GM12874 (cell line): ENCODE measurements around the gene KMT2D.

Source experiments
- TF ChIP-seq, protein P1 (sequence below): IDR thresholded peaks from 2 replicates; pipeline ENCODE4 v1.5.1; 2011; ENCODE audit warnings: low read depth, mild to moderate bottlenecking, control low read depth, low read length, moderate library complexity; ENCODE audit not compliant: insufficient read depth

The KMT2D gene

DNA sequence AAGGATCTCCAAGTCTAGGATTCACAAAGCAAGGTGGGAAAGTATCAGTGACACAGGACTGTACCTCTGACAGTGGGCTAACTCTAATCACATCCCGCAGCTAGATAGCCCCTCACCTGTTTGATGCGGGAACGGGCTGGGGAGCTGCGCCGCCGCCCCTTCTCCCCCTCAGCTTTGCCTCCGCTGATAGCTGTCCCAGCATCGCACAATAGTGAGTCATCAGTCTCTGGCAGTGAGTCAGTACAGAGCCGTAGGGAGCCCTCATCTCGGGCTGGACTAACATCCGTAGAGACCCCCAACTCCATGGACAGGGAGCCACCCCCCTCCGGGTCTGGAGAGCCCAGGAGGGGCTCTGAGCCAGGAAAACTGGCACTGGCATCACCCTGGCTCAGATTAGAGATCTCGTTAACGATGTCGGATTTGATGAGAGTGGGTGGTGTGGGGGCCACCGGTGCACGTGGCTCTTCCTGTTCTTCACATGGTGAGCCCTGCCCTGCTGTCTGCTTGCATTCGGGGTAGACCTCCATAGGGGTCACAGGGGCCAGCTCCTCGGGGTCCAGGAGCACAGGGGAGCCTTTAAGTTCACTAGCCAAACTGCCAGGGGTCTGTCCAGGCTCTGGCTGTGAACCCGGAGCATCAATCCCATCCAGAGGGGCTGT, 10.9 kb downstream of the KMT2D start:
- TF ChIP-seq, protein P1, sequence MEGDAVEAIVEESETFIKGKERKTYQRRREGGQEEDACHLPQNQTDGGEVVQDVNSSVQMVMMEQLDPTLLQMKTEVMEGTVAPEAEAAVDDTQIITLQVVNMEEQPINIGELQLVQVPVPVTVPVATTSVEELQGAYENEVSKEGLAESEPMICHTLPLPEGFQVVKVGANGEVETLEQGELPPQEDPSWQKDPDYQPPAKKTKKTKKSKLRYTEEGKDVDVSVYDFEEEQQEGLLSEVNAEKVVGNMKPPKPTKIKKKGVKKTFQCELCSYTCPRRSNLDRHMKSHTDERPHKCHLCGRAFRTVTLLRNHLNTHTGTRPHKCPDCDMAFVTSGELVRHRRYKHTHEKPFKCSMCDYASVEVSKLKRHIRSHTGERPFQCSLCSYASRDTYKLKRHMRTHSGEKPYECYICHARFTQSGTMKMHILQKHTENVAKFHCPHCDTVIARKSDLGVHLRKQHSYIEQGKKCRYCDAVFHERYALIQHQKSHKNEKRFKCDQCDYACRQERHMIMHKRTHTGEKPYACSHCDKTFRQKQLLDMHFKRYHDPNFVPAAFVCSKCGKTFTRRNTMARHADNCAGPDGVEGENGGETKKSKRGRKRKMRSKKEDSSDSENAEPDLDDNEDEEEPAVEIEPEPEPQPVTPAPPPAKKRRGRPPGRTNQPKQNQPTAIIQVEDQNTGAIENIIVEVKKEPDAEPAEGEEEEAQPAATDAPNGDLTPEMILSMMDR: no peak

DNA sequence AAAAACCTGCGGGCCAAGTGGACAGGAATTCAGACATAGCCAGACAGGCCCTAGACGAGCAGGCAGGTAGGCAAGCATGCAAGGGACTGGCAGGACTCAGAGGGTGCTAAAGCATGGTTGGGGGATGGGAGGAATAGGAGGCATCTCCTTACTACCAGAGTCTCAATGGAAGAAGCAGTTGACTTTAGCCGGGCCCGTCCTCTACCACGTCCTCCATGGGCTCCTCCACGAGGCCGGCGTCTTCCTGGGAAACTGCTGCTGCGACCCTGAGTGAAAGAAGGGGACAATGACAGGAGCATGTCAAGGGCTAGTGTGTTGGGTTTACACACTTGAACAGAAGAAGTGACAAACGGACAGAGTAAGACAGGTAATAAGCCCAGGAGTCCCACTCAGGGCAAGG, 11.6 kb downstream of the KMT2D start:
- TF ChIP-seq, protein P1: no peak

DNA sequence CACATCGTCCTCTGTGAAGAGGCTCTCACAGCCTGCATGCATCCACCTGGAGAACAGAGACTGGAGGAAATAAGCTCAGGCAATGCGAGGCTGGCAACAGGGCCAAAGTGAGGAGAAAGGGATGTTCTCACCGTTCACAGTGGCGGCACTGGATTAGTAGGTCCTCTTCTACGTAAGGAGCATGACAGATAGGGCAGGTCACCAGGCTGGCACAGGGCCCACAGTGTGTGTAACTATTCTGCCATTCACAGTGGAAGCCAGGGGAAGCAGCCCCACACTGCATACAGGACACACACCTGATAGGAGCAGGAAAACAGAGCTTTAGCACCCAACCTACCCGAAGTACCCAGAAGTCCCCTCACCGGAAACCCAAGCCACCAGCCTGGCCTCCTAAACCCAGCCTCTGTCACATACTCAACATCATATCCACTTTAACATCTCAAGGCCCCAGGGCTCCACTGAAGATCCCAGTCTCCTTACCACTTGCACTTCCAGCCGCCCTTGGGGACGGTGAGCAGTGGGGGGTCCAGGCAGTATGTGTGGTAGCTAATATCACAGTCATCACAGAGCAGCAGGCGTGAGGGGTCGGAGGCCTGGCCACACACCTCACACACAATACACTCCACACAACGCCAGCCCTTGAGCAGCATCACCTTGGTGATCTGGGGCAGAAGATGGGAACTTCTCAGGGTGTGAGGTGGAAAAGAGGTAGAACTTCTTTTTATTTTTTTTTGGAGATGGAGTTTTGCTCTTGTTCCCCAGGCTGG, 14.3 kb downstream of the KMT2D start:
- TF ChIP-seq, protein P1: no peak

DNA sequence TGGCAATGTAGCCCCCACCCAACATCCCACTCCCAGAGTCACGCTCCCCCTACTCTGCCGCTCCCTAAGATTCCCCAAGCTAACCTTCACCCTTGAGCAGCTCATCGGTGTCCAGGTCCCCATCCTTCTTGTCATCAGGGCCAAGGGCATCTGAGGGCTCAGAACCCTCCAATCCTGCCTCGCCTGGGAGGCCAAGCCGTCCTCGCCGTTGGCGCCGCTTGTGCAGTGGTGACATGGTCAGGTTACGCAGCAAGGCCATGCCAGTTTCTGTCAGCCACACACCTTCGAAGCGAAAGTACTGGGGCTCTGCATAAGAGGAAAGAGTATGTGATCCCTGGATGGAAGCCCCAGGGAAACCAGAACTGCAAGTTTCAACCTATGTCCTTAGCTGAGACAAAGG, 15.9 kb downstream of the KMT2D start:
- TF ChIP-seq, protein P1: no peak

DNA sequence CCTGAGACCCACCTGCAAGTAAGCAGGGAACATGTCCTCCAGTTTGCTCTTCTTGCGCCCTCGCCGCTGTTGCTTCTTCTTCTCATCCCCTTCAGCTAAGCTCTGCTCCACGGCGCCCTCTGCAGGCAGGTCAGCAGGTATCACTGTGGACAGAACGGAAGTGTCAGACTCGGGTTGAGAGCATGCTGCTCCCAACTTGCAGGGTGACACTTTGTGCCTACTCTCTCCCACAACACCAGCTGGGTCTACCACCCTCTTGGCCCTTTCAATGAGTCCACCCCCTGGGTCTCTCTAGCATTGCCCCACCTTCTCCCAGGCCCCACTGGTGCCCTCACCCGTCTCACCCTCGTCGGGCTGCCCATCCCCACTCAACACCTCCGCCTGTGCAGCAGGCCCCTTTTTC, 16.7 kb downstream of the KMT2D start:
- TF ChIP-seq, protein P1: peak; percentile 86

DNA sequence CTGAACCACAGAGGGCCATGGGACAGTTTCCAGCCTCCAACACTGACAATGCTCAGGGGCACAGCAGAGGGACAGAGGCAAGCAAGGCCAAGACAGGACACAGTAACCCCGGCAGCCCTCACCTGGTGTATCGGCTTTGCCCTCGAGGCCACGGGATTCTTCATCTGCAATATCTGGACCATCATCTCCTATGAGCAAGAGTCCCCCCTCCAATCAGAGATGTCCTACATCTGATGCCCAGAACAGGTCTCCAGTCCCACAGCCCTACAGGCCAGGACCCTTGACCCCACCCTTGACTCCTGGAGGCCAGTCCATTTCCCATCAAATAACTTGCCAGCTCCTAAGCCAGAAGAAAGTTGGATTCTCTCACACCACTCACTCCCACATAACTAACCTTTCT, 17.4 kb downstream of the KMT2D start:
- TF ChIP-seq, protein P1: no peak

DNA sequence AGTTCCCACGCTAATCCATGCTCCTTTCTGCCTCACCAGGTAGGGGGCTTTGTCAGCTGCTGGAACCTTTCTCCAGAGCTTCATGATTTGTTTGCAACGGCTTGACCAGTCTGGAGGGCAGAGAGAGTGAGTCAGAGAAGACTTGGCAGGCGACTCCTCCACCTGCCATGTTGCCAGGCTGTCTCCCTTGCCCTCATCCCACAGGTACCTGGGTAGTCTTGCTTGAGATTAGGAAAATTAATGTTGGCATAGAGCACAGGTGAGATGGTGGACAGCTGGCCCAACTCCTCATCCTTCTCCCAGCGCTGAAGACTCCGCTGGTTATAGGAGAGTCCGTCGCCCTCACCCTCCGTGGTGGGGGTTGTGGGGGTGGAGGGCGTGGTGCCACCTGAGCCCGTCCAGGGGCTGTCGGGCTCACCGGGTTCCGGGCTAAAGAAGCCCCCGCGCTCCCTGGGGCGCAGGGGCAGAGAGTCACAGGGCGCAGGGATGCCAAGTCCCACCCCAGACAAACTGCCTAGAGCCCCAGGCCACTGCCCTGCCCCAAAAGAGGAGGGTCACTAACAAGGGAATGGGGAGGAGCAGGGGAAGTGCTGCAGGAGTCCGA, 18.6 kb downstream of the KMT2D start:
- TF ChIP-seq, protein P1: no peak
